Adrenal gland (tissue), 5 donors: Measurements from ENCODE around the gene SEMA3E.

Experiments
- CTCF ChIP-seq, 6 experiments: fragments of 450-650 bp in 4 of 6; fragments of 200-600 bp in 2 of 6; sonication (generic) in 1 of 6; IDR thresholded peaks; 1 replicate in 5 of 6; 2 replicates in 1 of 6; pipeline versions ENCODE4 v1.5.1 to v1.8.0; 2016 to 2021; ENCODE audit warnings: antibody characterized with exemption in 6 of 6, mild to moderate bottlenecking in 2 of 6, moderate library complexity in 1 of 6
- POLR2A ChIP-seq, 2 donors: fragments of 450-650 bp; IDR thresholded peaks; one replicate each; pipeline ENCODE4 v1.6.1; 2017; ENCODE audit warnings: antibody characterized with exemption in 2 of 2, mild to moderate bottlenecking in 2 of 2, moderate library complexity in 1 of 2
- donor health status: DM: no; HTN: no; CAD: no.

- TF ChIP-seq CTCF (IDR thresholded peaks at IDR 0.05) (no peak), POLR2A (IDR thresholded peaks at IDR 0.05) (no peak)
Observed at GRCh38 chr7:83321011-83321410, 327.9 kb downstream of the SEMA3E start.
